ENCODE measurements around the gene CEP120. TPM values are rescaled to one million over a fixed set of nuclear protein-coding genes. Genes with fewer than 3 reads are reported as not detected.

The CEP120 gene
- total and polyA plus RNA-seq, 4 donors = 5.0 to 29.6 (median 12.6) TPM

GRCh38 chr5:123305751-123306150 is 117.5 kb downstream of the CEP120 start:
- Histone ChIP-seq H3K27ac (ENCODE audit: low read depth in 1 of 2, low read length in 1 of 2) (no peak overlapping the region), H3K9ac (ENCODE audit: insufficient read depth in 1 of 2, low read length in 2 of 2) (no peak overlapping the region), H3K4me3 (no peak overlapping the region), H3K9me3 (ENCODE audit: control insufficient read depth in 4 of 4, insufficient read depth in 3 of 4, low read length in 3 of 4) (peaks cover 0 to 1% (median 0%) of the 10 kb centered on the region in 4 donors), H3K36me3 (ENCODE audit: control insufficient read depth in 4 of 4, insufficient read depth in 4 of 4, low read length in 4 of 4) (no peaks in the 10 kb centered on the region), H3K4me1 (ENCODE audit: control insufficient read depth in 5 of 5, insufficient read depth in 5 of 5, low read length in 5 of 5) (no peaks in the 10 kb centered on the region), H3K27me3 (ENCODE audit: control insufficient read depth in 3 of 3, insufficient read depth in 3 of 3, low read length in 2 of 3) (no peaks in the 10 kb centered on the region)
- 80 to 88% methylated on average over 4 of the region's 4 CpGs for WGBS, 2 donors
- ATAC-seq (ENCODE audit: insufficient read depth, low FRiP score) = no peak
- DNase-seq = no peak
- TF ChIP-seq CTCF (IDR thresholded peaks at IDR 0.05; ENCODE audit: control extremely low read depth, extremely low read depth) = no peak

GRCh38 chr5:123304777-123305316 is 118.4 kb downstream of the CEP120 start:
- Histone ChIP-seq H3K9ac (ENCODE audit: insufficient read depth in 1 of 2, low read length in 2 of 2) (no peak overlapping the region), H3K4me1 (ENCODE audit: control insufficient read depth in 5 of 5, insufficient read depth in 5 of 5, low read length in 5 of 5) (no peaks in the 10 kb centered on the region), H3K9me3 (ENCODE audit: control insufficient read depth in 4 of 4, insufficient read depth in 3 of 4, low read length in 3 of 4) (peaks cover 0 to 1% (median 0%) of the 10 kb centered on the region in 4 donors), H3K27me3 (ENCODE audit: control insufficient read depth in 3 of 3, insufficient read depth in 3 of 3, low read length in 2 of 3) (no peaks in the 10 kb centered on the region), H3K4me3 (no peak overlapping the region), H3K36me3 (ENCODE audit: control insufficient read depth in 4 of 4, insufficient read depth in 4 of 4, low read length in 4 of 4) (no peaks in the 10 kb centered on the region), H3K27ac (ENCODE audit: low read depth in 1 of 2, low read length in 1 of 2) (no peak overlapping the region)
- ATAC-seq (ENCODE audit: insufficient read depth, low FRiP score) (no peak), DNase-seq (no peak)
- no peak for TF ChIP-seq CTCF (IDR thresholded peaks at IDR 0.05; ENCODE audit: control extremely low read depth, extremely low read depth)

GRCh38 chr5:123303802-123304201 is 119.4 kb downstream of the CEP120 start:
- Histone ChIP-seq H3K27me3 (ENCODE audit: control insufficient read depth in 3 of 3, insufficient read depth in 3 of 3, low read length in 2 of 3) (no peaks in the 10 kb centered on the region), H3K4me3 (no peak overlapping the region), H3K9ac (ENCODE audit: insufficient read depth in 1 of 2, low read length in 2 of 2) (no peak overlapping the region), H3K4me1 (ENCODE audit: control insufficient read depth in 5 of 5, insufficient read depth in 5 of 5, low read length in 5 of 5) (no peaks in the 10 kb centered on the region), H3K36me3 (ENCODE audit: control insufficient read depth in 4 of 4, insufficient read depth in 4 of 4, low read length in 4 of 4) (no peaks in the 10 kb centered on the region), H3K9me3 (ENCODE audit: control insufficient read depth in 4 of 4, insufficient read depth in 3 of 4, low read length in 3 of 4) (peaks cover 0 to 3% (median 2%) of the 10 kb centered on the region in 4 donors), H3K27ac (ENCODE audit: low read depth in 1 of 2, low read length in 1 of 2) (no peak overlapping the region)
- no peak for DNase-seq
- no peak for ATAC-seq (ENCODE audit: insufficient read depth, low FRiP score)
- 72 to 83% methylated on average over 3 of the region's 3 CpGs for WGBS, 2 donors
- no peak for TF ChIP-seq CTCF (IDR thresholded peaks at IDR 0.05; ENCODE audit: control extremely low read depth, extremely low read depth)

- Histone ChIP-seq H3K9ac (ENCODE audit: insufficient read depth in 1 of 2, low read length in 2 of 2) (no peak overlapping the region), H3K36me3 (ENCODE audit: control insufficient read depth in 4 of 4, insufficient read depth in 4 of 4, low read length in 4 of 4) (no peaks in the 10 kb centered on the region), H3K4me1 (ENCODE audit: control insufficient read depth in 5 of 5, insufficient read depth in 5 of 5, low read length in 5 of 5) (no peaks in the 10 kb centered on the region), H3K27ac (ENCODE audit: low read depth in 1 of 2, low read length in 1 of 2) (no peak overlapping the region), H3K27me3 (ENCODE audit: control insufficient read depth in 3 of 3, insufficient read depth in 3 of 3, low read length in 2 of 3) (no peaks in the 10 kb centered on the region), H3K4me3 (no peak overlapping the region), H3K9me3 (ENCODE audit: control insufficient read depth in 4 of 4, insufficient read depth in 3 of 4, low read length in 3 of 4) (peaks cover 0 to 9% (median 1%) of the 10 kb centered on the region in 4 donors)
- no peak for TF ChIP-seq CTCF (IDR thresholded peaks at IDR 0.05; ENCODE audit: control extremely low read depth, extremely low read depth)
- WGBS, 2 donors = 89 to 90% methylated on average over 4 of the region's 4 CpGs
- ATAC-seq (ENCODE audit: insufficient read depth, low FRiP score) = no peak
- no peak for DNase-seq
Observed at GRCh38 chr5:123300266-123300665, 122.9 kb downstream of the CEP120 start.
